Measurements from ENCODE around the gene TBX21.

TBX21 gene

GRCh38 chr17:47685556-47686275, 47.3 kb upstream of the TBX21 start:
- DNase-seq = no peak
- no peak for ATAC-seq (ENCODE audit: insufficient read depth, low read depth)
- Histone ChIP-seq H3K4me3 (ENCODE audit: low read depth in 1 of 2, low read length in 2 of 2) (no peak overlapping the region), H3K27ac (ENCODE audit: low read length) (no peak overlapping the region), H4K20me1 (ENCODE audit: insufficient read depth, low read length) (peaks cover 25% of the 10 kb centered on the region; the same call in 1 of the 2 replicates), H3K4me1 (ENCODE audit: insufficient read depth, low read length) (no peaks in the 10 kb centered on the region), H3K4me2 (ENCODE audit: insufficient read depth, low read length) (no peak overlapping the region), H2AFZ (ENCODE audit: low read depth, low read length) (no peak overlapping the region), H3K36me3 (ENCODE audit: insufficient read depth, low read length) (peaks cover 51% of the 10 kb centered on the region), H3K9ac (ENCODE audit: low read depth, low read length) (no peak overlapping the region), H3K79me2 (ENCODE audit: insufficient read depth, low read length) (no peaks in the 10 kb centered on the region), H3K27me3 (ENCODE audit: insufficient read depth, low read length, poor library complexity) (no peaks in the 10 kb centered on the region), H3K9me3 (ENCODE audit: insufficient read depth, low read length, severe bottlenecking) (no peaks in the 10 kb centered on the region)
- TF ChIP-seq EZH2 (IDR thresholded peaks at IDR 0.05; ENCODE audit: borderline replicate concordance, low read depth, low read length, severe bottlenecking) (no peak), CTCF (IDR thresholded peaks at IDR 0.05; ENCODE audit: borderline replicate concordance, extremely low read depth, low read length, poor library complexity, severe bottlenecking) (no peak)

- Histone ChIP-seq H3K36me3 (ENCODE audit: insufficient read depth, low read length) (peaks cover 48% of the 10 kb centered on the region), H3K9me3 (ENCODE audit: insufficient read depth, low read length, severe bottlenecking) (no peaks in the 10 kb centered on the region), H4K20me1 (ENCODE audit: insufficient read depth, low read length) (peaks cover 23% of the 10 kb centered on the region; the same call in 1 of the 2 replicates), H3K4me3 (ENCODE audit: low read depth in 1 of 2, low read length in 2 of 2) (no peak overlapping the region), H3K4me1 (ENCODE audit: insufficient read depth, low read length) (no peaks in the 10 kb centered on the region), H2AFZ (ENCODE audit: low read depth, low read length) (no peak overlapping the region), H3K27ac (ENCODE audit: low read length) (no peak overlapping the region), H3K9ac (ENCODE audit: low read depth, low read length) (no peak overlapping the region), H3K79me2 (ENCODE audit: insufficient read depth, low read length) (no peaks in the 10 kb centered on the region), H3K4me2 (ENCODE audit: insufficient read depth, low read length) (no peak overlapping the region), H3K27me3 (ENCODE audit: insufficient read depth, low read length, poor library complexity) (no peaks in the 10 kb centered on the region)
- DNase-seq (no peak), ATAC-seq (ENCODE audit: insufficient read depth, low read depth) (no peak)
- TF ChIP-seq CTCF (IDR thresholded peaks at IDR 0.05; ENCODE audit: borderline replicate concordance, extremely low read depth, low read length, poor library complexity, severe bottlenecking) = no peak
- TF ChIP-seq EZH2 (IDR thresholded peaks at IDR 0.05; ENCODE audit: borderline replicate concordance, low read depth, low read length, severe bottlenecking) = no peak
Measured at GRCh38 chr17:47686276-47686635, 46.8 kb upstream of the TBX21 start.

GRCh38 chr17:47686664-47687327, 46.2 kb upstream of the TBX21 start:
- no peak overlapping the region for H2AFZ ChIP-seq (ENCODE audit: low read depth, low read length)
- no peak for DNase-seq
- no peaks in the 10 kb centered on the region for H3K79me2 ChIP-seq (ENCODE audit: insufficient read depth, low read length)
- H3K4me2 ChIP-seq (ENCODE audit: insufficient read depth, low read length) = no peak overlapping the region
- TF ChIP-seq EZH2 (IDR thresholded peaks at IDR 0.05; ENCODE audit: borderline replicate concordance, low read depth, low read length, severe bottlenecking) (no peak), CTCF (IDR thresholded peaks at IDR 0.05; ENCODE audit: borderline replicate concordance, extremely low read depth, low read length, poor library complexity, severe bottlenecking) (no peak)
- ATAC-seq (ENCODE audit: insufficient read depth, low read depth) = no peak; the same call in 2 of the 3 replicates
- no peak overlapping the region for H3K4me3 ChIP-seq (ENCODE audit: low read depth in 1 of 2, low read length in 2 of 2)
- H3K9me3 ChIP-seq (ENCODE audit: insufficient read depth, low read length, severe bottlenecking) = no peaks in the 10 kb centered on the region
- no peaks in the 10 kb centered on the region for H3K4me1 ChIP-seq (ENCODE audit: insufficient read depth, low read length)
- no peak overlapping the region for H3K9ac ChIP-seq (ENCODE audit: low read depth, low read length)
- no peak overlapping the region for H3K27ac ChIP-seq (ENCODE audit: low read length)
- peaks cover 21% of the 10 kb centered on the region; the same call in 1 of the 2 replicates for H4K20me1 ChIP-seq (ENCODE audit: insufficient read depth, low read length)
- peaks cover 42% of the 10 kb centered on the region for H3K36me3 ChIP-seq (ENCODE audit: insufficient read depth, low read length)
- H3K27me3 ChIP-seq (ENCODE audit: insufficient read depth, low read length, poor library complexity) = no peaks in the 10 kb centered on the region

Measured in DND-41 (cell line).